Endothelial cell of umbilical vein (primary cell): Measurements from ENCODE around the gene ZBTB46. TPM values are rescaled to one million over a fixed set of nuclear protein-coding genes. Genes with fewer than 3 reads are reported as not detected.

ENCODE experiments used
- BruUV-seq: library from RNA; stranded (reverse); fragments of 400-500 nt; replicated peaks from 2 replicates; lab custom pipeline; 2021; lab: Mats Ljungman, UMichigan
- CTCF ChIA-PET: fragments of 300-600, 350-600 bp; sonication (Branson Sonifier 250); formaldehyde crosslinking; loops from one replicate; lab custom pipeline; 2021; ENCODE audit warnings: antibody characterized with exemption, inconsistent platforms; lab: Charles Lee
- POLR2A ChIA-PET: fragments of 300-600, 350-600 bp; sonication (Branson Sonifier 250); formaldehyde crosslinking; loops from one replicate; lab custom pipeline; 2021; ENCODE audit warnings: antibody characterized with exemption, inconsistent platforms; lab: Charles Lee
- DNase-seq: peaks from one replicate; pipeline ENCODE4 v3.0.0-alpha.2; 2011; ENCODE audit warnings: low read depth, low spot score
- FAIRE-seq: peaks from 2 replicates; lab custom pipeline; 2011; peaks lifted over from hg19 to GRCh38; lab: Jason Lieb, UNC
- H2AFZ ChIP-seq: 2 replicates; pipeline ENCODE4 v1.6.0; 2012; ENCODE audit warnings: low read depth, low read length, control low read depth, inconsistent platforms
- H3K27ac ChIP-seq: 2 replicates; pipeline ENCODE4 v1.5.1; 2011; ENCODE audit warnings: low read depth, mild to moderate bottlenecking, control low read depth, low read length, moderate library complexity; ENCODE audit not compliant: insufficient read depth
- H3K27me3 ChIP-seq, 2 experiments: 2 replicates each; pipeline versions ENCODE4 v1.6.0 to v1.6.1; 2011; ENCODE audit warnings: low read length in 2 of 2, mixed read lengths in 1 of 2; ENCODE audit not compliant: control insufficient read depth in 2 of 2, insufficient read depth in 2 of 2
- H3K36me3 ChIP-seq, 2 experiments: 2 replicates in 1 of 2; 3 replicates in 1 of 2; pipeline ENCODE4 v1.5.1; 2011; ENCODE audit warnings: low read length in 2 of 2, mild to moderate bottlenecking in 1 of 2, moderate library complexity in 1 of 2; ENCODE audit not compliant: control insufficient read depth in 2 of 2, insufficient read depth in 2 of 2; ENCODE audit errors: extremely low read depth in 1 of 2
- H3K4me1 ChIP-seq: 3 replicates; pipeline ENCODE4 v1.5.1; 2011; ENCODE audit warnings: mild to moderate bottlenecking, low read length; ENCODE audit not compliant: control insufficient read depth, insufficient read depth; ENCODE audit errors: extremely low read depth
- H3K4me2 ChIP-seq: 2 replicates; pipeline ENCODE4 v1.6.1; 2011; ENCODE audit warnings: low read length, control low read depth, mixed read lengths; ENCODE audit not compliant: insufficient read depth
- H3K4me3 ChIP-seq, 3 experiments: fragments of 200-600 bp in 1 of 3; sonication (generic), shearing (Covaris generic) in 1 of 3; replicated peaks in 1 of 3; 2 replicates each; pipeline ENCODE4 v1.5.1; 2011 to 2016; ENCODE audit warnings: control low read depth in 3 of 3, low read length in 3 of 3, mild to moderate bottlenecking in 2 of 3, inconsistent platforms in 1 of 3, low read depth in 1 of 3, moderate library complexity in 1 of 3; ENCODE audit not compliant: insufficient read depth in 1 of 3
- H3K79me2 ChIP-seq: 2 replicates; pipeline ENCODE4 v1.6.0; 2012; ENCODE audit warnings: low read length, inconsistent platforms; ENCODE audit not compliant: control insufficient read depth, insufficient read depth
- H3K9ac ChIP-seq: replicated peaks from 2 replicates; pipeline ENCODE3; 2011; ENCODE audit warnings: low read length, control low read depth; ENCODE audit not compliant: insufficient read depth; ENCODE audit errors: extremely low read depth
- H3K9me1 ChIP-seq: replicated peaks from 3 replicates; pipeline ENCODE4 v1.6.0; 2011; ENCODE audit warnings: mild to moderate bottlenecking, low read length; ENCODE audit not compliant: control insufficient read depth, insufficient read depth; ENCODE audit errors: extremely low read depth
- H3K9me3 ChIP-seq: replicated peaks from 2 replicates; pipeline ENCODE4 v1.5.1; 2012; ENCODE audit warnings: low read length, inconsistent platforms; ENCODE audit not compliant: control insufficient read depth, insufficient read depth
- H4K20me1 ChIP-seq: replicated peaks from 2 replicates; pipeline ENCODE3; 2011; ENCODE audit warnings: mild to moderate bottlenecking, low read length; ENCODE audit not compliant: control insufficient read depth, insufficient read depth; ENCODE audit errors: extremely low read depth
- CTCF ChIP-seq, 2 donors: IDR thresholded peaks; 1 replicate in 1 of 2; 2 replicates in 1 of 2; pipeline ENCODE4 v1.5.1; 2011; ENCODE audit warnings: low read length in 2 of 2, mild to moderate bottlenecking in 2 of 2, moderate library complexity in 2 of 2, control low read depth in 1 of 2, inconsistent platforms in 1 of 2, low read depth in 1 of 2; ENCODE audit not compliant: insufficient read depth in 1 of 2; ENCODE audit errors: extremely low read depth in 1 of 2
- EZH2 ChIP-seq: IDR thresholded peaks from 2 replicates; pipeline ENCODE4 v1.6.1; 2012; ENCODE audit warnings: borderline replicate concordance, low read depth, mild to moderate bottlenecking, moderate library complexity, low read length, inconsistent platforms; ENCODE audit not compliant: severe bottlenecking
- FOS ChIP-seq: IDR thresholded peaks from 2 replicates; pipeline ENCODE4 v1.6.1; 2011; ENCODE audit warnings: mild to moderate bottlenecking, low read length, moderate library complexity, borderline replicate concordance; ENCODE audit not compliant: insufficient read depth
- GATA2 ChIP-seq: IDR thresholded peaks from 2 replicates; pipeline ENCODE4 v1.7.0; 2011; ENCODE audit warnings: low read depth, mild to moderate bottlenecking, moderate library complexity, mixed read lengths, low read length; ENCODE audit not compliant: insufficient read length, insufficient read depth
- JUN ChIP-seq: IDR thresholded peaks from 2 replicates; pipeline ENCODE4 v1.6.1; 2011; ENCODE audit warnings: borderline replicate concordance, low read depth; ENCODE audit not compliant: insufficient read length, insufficient read depth
- MYC ChIP-seq: IDR thresholded peaks from one replicate; pipeline ENCODE4 v1.6.1; 2011; ENCODE audit warnings: mild to moderate bottlenecking, low read depth, low read length
- POLR2A ChIP-seq: IDR thresholded peaks from 2 replicates; pipeline ENCODE4 v1.6.1; 2012; ENCODE audit warnings: low read depth, mild to moderate bottlenecking, control low read depth, low read length
- POLR2AphosphoS5 ChIP-seq: IDR thresholded peaks from 2 replicates; pipeline ENCODE4 v1.6.1; 2012; ENCODE audit warnings: low read depth, mild to moderate bottlenecking, control low read depth, low read length, moderate library complexity; ENCODE audit not compliant: insufficient read depth
- dilution Hi-C: fragments of 300-500 bp; cut with MboI; formaldehyde crosslinking; loops from one replicate; pipeline ENCODE4 v1.15.0; 2019; ENCODE audit warnings: low sequenced_read_pairs; ENCODE audit not compliant: extremely low pct_ligation_motif_present
- intact Hi-C: fragments of 100-400 bp; cut with micrococcal nuclease; formaldehyde crosslinking; loops from one replicate; pipeline ENCODE4 v1.10.0; 2022
- polyA plus RNA-seq, 4 experiments: library from polyadenylated mRNA; depleted of rRNA in 3 of 4; stranded (reverse) in 3 of 4; unstranded in 1 of 4; fragments of >200 nt; gene quantifications; 2 replicates each; pipeline versions ENCODE4 v1.2.1 to v1.2.3, GENCODE V29; 2011 to 2012; ENCODE audit warnings: missing spikeins in 1 of 4
- total RNA-seq: library from RNA; stranded (reverse); gene quantifications from 2 replicates; pipeline ENCODE4 v1.2.3, GENCODE V29; 2021
- TF ChIP-seq, protein P1 (sequence below): IDR thresholded peaks from 2 replicates; pipeline ENCODE4 v1.6.1; 2011; ENCODE audit not compliant: insufficient read depth, insufficient read length

Gene ZBTB46
- total and polyA plus RNA-seq, 2 donors (not counting 3 experiments of a cell fraction or from before 2014, with no cell fraction given), result 1.3 to 7.1 TPM

- POLR2A ChIA-PET, result no interaction called here
- CTCF ChIA-PET, result no interaction called here
- no peaks in the 10 kb centered on the region for H3K9me1 ChIP-seq
- H3K27me3 ChIP-seq, result no peaks in the 10 kb centered on the region
- H3K4me3 ChIP-seq, result no peak overlapping the region
- no peak overlapping the region for H3K27ac ChIP-seq
- FAIRE-seq, result no peak
- peaks cover 8 to 22% of the 10 kb centered on the region in 2 experiments for H3K36me3 ChIP-seq
- H2AFZ ChIP-seq, result no peak overlapping the region
- intact Hi-C loops (loop anchor here (2.0 to 5.0 kb wide), 4 partner anchors 35 to 252 kb away; partner anchors contain the start of genes GMEB2, RTEL1 and UCKL1), dilution Hi-C loops (no loop called here)
- no TSS peak for BruUV-seq
- H3K9me3 ChIP-seq, result no peaks in the 10 kb centered on the region
- H3K9ac ChIP-seq, result no peak overlapping the region
- no peak overlapping the region for H3K4me2 ChIP-seq
- H3K4me1 ChIP-seq, result peaks cover 14% of the 10 kb centered on the region
- H4K20me1 ChIP-seq, result no peaks in the 10 kb centered on the region
- TF ChIP-seq FOS (no peak), JUN (no peak), EZH2 (no peak), MYC (no peak), POLR2AphosphoS5 (no peak), POLR2A (no peak), GATA2 (no peak), CTCF (IDR thresholded peaks at IDR 0.05; ENCODE audit: extremely low read depth in 1 of 2, insufficient read depth in 1 of 2, low read depth in 1 of 2, low read length in 2 of 2) (no peak)
- TF ChIP-seq, protein P1, sequence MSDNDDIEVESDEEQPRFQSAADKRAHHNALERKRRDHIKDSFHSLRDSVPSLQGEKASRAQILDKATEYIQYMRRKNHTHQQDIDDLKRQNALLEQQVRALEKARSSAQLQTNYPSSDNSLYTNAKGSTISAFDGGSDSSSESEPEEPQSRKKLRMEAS, result no peak
- H3K79me2 ChIP-seq, result peaks cover 41% of the 10 kb centered on the region
- DNase-seq, result no peak
Observed at GRCh38 chr20:63705232-63706026, 125.6 kb downstream of the ZBTB46 start.
